ENCODE data around the gene ARSG.

DNA sequence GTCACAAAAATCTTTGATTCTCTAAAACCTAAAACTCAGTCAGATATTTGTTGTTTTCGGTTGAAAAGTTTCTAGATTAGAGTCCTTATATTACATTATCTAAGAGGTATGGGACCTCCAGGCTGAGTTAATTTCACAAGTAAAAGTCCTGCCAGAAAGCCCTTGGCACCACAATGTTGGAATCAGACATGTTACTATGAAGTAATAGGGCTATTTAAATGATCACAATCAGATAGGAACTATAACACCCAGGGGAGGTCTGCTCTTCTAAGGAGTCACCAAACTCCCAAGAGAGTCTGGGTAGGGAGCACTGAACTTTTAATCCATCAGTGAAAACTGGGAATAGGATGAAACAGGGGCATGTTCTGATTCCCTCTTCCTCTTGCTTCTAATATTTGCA lies 111.8 kb downstream of the ARSG start:
- TF ChIP-seq, protein P1, sequence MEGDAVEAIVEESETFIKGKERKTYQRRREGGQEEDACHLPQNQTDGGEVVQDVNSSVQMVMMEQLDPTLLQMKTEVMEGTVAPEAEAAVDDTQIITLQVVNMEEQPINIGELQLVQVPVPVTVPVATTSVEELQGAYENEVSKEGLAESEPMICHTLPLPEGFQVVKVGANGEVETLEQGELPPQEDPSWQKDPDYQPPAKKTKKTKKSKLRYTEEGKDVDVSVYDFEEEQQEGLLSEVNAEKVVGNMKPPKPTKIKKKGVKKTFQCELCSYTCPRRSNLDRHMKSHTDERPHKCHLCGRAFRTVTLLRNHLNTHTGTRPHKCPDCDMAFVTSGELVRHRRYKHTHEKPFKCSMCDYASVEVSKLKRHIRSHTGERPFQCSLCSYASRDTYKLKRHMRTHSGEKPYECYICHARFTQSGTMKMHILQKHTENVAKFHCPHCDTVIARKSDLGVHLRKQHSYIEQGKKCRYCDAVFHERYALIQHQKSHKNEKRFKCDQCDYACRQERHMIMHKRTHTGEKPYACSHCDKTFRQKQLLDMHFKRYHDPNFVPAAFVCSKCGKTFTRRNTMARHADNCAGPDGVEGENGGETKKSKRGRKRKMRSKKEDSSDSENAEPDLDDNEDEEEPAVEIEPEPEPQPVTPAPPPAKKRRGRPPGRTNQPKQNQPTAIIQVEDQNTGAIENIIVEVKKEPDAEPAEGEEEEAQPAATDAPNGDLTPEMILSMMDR (IDR thresholded peaks at IDR 0.05), result no peak
- no peak for TF ChIP-seq POLR2A (IDR thresholded peaks at IDR 0.05)
